ENCODE measurements around the gene ANKRD31.

ANKRD31 gene

DNA sequence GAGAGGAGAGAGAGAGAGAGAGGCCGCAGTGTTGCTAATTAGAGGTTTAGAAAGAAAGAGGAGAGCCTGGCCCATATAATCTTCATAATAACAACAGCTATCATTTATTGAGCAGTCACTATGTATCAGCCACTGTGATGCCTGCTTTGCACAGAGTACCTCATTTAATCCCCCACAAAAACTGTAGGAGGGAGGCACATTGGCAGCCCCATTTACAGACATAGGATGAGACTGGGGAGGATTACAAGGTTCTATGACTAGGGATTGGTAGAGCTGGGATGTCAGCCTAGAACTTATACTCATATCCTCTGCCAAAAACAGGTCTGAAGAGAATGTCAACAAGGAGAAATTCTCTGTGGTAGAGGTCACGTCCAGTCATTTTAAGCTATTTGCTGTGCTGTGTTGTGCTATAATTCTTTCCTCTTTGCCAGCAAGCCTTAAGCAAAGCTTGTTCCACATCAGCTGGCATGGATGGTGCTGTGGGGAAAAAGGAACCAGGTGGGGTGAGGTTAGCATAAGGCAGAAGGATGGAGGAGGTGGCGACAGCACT, 177.6 kb downstream of the ANKRD31 start:
- no peak for DNase-seq

DNA sequence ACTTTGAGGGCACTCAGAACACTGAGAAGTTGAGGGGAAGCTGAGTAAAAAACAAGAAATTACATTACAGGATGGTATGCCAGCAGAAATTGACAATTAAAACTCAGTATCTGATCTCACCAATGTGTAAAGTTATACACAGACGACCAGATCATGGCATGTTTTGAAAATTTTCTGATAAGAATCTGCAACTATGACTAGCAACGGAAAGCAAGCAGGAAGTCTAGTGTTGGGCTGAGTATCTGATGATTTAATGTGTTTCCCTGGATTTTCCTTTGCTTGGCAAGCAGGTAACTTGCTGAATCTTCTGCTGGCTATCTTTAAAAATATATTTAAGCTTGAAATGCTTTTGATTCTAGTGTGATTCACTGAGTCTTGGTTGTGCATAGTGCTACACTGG, 179.1 kb downstream of the ANKRD31 start:
- DNase-seq: no peak

- no peak for DNase-seq
These were observed 180.9 kb downstream of the ANKRD31 start for GRCh38 chr5:75055727-75056144.

DNA sequence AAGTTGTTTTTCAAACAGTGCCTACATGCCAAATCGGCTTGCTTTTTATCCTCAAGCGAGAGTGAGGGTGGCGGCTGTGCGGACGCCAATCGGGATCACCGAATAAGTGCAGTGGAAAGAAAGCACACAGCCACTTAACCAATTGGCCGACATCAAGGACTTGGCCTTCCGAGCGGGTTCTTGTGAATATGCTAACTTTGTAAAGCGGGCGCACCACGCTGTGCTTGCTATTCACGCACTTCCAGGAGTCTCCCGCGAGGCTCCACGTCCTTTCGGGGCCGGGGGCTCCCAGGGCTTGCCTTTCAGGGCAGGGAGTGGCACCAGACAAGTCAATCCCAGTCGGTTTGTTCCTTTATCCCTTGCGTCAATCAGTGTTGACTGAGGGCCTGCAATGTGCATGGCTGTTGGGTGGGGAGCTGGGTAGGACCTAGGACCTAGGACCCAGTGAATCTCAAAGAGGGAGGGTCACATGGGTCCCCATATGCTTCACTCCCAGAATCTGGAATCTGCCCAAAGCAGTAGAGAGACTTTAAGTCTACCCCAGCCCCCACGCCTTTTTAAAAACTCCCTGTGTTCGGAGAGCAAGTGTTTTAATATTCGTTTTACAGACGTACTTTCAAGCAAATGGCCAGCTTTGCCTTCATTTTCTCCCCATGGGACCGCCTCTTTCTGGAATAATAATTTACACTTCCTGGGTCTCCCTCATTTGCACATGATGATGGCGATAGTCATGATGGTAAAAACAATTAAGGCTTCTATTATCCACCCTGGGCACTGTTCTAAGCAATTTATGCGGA, 182.3 kb downstream of the ANKRD31 start:
- DNase-seq: peak in 7 of 51 donors; percentile 5 to 42 (median 34)

GRCh38 chr5:75053304-75054133, 183.2 kb downstream of the ANKRD31 start:
- DNase-seq: peak in 29 of 51 donors; percentile 6 to 61 (median 28)

DNA sequence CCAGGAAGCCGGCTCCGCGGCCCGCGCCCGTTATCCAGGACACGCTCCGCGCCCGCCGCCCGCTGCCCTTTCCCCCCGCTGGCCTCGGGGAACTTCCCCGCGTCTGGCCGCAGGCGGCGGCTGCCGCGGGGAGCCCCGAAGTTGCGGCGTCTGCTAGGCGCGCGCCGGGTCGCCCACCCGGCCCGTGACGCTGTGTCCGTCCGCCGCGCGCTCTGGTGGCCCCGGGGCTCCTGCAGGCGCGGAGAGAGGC, 183.7 kb downstream of the ANKRD31 start:
- peak in 2 of 51 donors; percentile 40 to 41 for DNase-seq

GRCh38 chr5:75052192-75053053, 184.3 kb downstream of the ANKRD31 start, which contains the start of gene GCNT4:
GCNT4 (minus strand) TSS chr5:75052558; CDS start chr5:75030037, 22,521 bp downstream.
- peak in 19 of 51 donors; percentile 8 to 55 (median 33) for DNase-seq

- DNase-seq: no peak
These were observed 185.4 kb downstream of the ANKRD31 start for GRCh38 chr5:75051217-75051751.

- peak in 1 of 51 donors; percentile 25 for DNase-seq
These were observed 186.3 kb downstream of the ANKRD31 start for GRCh38 chr5:75050415-75050814.

DNA sequence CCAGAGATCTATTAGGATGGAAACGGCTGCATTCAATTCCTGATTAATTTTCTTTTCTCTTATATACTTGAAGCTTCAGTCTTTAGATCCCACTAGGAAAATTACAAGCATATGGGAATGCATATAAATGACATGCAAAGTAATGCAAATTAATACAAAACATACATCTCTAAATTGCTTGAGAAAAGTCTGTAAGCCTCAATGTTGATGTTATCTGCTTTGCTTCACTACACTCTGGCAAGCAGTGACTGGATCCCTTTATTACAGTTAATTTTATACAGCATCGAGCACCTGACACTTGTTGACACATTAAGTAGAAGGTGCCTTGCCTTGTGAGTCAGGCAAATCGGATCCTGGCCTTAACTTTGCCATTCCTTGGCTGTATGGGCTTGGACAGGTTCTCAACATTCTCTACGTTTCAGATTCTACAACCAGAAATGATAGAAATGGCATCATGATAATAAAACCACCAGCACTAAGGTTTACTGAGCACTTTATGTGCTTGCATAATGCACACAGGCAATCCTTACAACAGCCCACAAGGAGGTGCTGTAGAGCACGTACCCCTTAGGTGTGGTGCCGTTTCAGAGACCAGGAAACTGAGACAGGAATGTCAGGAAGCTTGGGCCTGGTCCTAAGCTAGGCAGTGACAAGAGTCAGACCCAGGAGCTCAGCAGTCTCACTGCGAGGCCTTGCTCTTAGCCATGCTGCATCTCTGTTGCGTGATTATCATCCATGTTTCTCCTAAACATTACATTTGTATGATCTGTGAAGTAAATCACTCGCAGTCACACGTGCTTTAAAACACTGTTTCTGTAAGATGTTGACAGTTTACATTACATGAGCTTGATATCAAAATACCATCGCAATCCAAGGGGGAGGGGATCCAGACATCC, 187.0 kb downstream of the ANKRD31 start:
- DNase-seq: peak in 7 of 51 donors; percentile 2 to 31 (median 7)

DNA sequence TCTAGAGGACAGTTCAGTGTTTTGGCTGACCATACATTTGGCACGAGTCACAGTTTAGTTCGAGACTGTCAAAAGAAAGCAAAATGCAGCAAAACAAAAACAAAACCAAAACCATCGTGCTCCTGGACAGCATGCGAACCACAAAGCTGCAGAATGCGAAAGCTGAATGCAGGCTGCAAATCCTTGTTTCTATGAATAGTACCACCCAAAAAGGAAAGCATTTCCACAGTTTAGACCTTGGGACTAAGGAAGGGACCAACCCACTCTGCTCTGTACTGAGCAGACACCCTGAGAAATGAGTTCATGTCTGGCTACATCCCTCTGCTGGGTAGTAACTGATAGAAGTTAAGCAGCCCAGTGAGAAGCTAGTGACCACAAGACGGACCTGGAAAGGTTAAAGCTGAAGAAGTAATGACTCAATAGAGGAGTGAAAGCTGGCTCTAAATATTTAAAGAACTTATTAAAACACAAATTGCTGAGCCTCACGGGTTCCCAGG, 188.2 kb downstream of the ANKRD31 start:
- DNase-seq: no peak

DNA sequence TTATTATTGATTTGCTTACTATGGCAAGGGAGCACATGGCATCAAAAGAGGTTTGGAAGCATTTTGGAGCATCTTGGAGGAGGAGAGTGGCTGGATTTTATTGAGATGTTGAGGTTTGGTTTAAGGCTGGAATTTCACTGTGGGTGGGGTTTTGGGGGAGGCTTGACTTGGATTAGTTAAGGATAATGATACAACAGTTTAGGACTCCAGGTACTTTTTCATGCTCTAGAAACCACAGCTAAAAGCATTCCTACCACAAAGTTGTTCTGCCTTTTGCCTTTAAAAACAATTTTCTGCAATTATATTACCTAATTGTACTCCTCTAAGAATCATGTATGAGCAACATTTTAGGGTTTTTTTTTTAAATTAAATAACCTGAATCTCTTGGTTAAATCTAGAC, 189.3 kb downstream of the ANKRD31 start:
- DNase-seq: no peak

- DNase-seq: no peak
These were observed 190.1 kb downstream of the ANKRD31 start for GRCh38 chr5:75046366-75047142.

GRCh38 chr5:75045071-75045470, 191.6 kb downstream of the ANKRD31 start:
- no peak for DNase-seq

DNA sequence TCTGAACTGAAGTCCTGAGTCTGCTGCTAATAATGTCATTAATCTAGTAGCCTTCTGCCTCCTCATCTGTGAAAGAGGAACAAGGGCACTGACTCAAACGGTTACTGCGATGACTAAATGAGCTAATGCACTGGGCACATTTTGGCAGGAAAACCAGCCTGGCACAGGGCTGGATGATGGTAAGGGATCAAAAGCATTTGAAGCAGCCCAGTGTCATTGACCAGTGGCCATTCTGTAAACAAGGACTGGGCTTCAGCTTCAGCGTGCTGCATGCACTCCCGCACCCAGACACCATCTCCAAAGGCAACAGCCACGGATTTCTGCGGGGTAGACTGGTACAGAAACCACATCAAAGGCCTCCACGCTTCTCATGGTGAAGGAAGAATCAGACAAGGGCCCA, 192.3 kb downstream of the ANKRD31 start:
- peak in 15 of 51 donors; percentile 4 to 46 (median 17) for DNase-seq

GRCh38 chr5:75043633-75044264, 192.9 kb downstream of the ANKRD31 start:
- DNase-seq: no peak

DNA sequence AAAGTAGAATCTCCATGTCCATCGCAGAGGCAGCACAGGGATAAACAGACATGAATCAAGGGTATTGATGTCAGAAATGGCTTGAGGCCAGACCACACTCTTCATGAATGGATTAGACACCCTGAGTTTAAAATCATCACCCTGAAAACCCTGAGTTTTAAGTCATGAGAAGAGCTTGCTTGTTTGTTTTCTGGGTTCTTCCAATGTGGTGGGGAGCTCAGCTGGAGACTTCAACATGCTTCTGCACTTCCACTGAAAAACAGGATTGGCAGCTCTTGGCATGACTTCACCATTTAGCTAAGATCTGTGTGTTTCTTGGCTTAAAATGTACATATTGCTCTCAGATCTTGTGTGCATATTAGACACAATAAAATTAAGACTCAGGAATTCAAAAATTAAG, 194.2 kb downstream of the ANKRD31 start:
- DNase-seq: no peak

DNA sequence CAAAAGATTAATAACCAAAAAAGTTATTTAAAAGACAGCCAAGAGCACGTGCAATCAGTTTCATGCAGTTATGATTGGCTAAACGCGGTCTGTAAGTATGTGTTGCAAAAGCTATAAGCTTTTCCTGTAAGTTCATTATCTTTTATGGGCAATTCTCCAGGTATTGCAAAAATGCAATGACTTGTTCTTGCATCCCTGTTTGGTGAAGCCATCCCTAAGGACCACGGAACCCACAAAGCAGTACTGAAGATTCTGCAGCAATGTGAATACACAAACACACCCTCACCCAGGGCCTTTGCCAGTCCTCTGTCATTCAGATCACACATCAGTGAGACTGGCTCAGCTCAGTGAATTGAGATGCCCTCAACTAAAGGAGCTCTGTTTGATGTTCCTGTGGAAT, 195.7 kb downstream of the ANKRD31 start:
- DNase-seq: no peak
